ENCODE data around the gene TCEA2. TPM values are rescaled to one million over a fixed set of nuclear protein-coding genes. Genes with fewer than 3 reads are reported as not detected.

The TCEA2 gene
- total and polyA plus RNA-seq, 2 of the 13 experiments (the other 11 are each of a cell fraction or from before 2014, with no cell fraction given): 28.1 to 33.7 TPM

GRCh38 chr20:64083804-64084684, 21.0 kb downstream of the TCEA2 start, which contains the start of gene LKAAEAR1 (continued):
- no peak for TF ChIP-seq RNF219 (CRISPR knock-in tag; IDR thresholded peaks at IDR 0.05)
- no peak for TF ChIP-seq ARID3A (IDR thresholded peaks at IDR 0.05; ENCODE audit: low read depth, low read length)
- 0 out of 2 replicates have a peak, but pooled peaks have one; percentile 4 for TF ChIP-seq PATZ1 (CRISPR knock-in tag; IDR thresholded peaks at IDR 0.05)
- no peak for TF ChIP-seq YY1 (IDR thresholded peaks at IDR 0.05; ENCODE audit: insufficient read depth, insufficient replicate concordance, low read depth, low read length)
- TF ChIP-seq SKI (IDR thresholded peaks at IDR 0.05; ENCODE audit: partially characterized antibody): no peak
- no peak for TF ChIP-seq RBM22 (optimal IDR thresholded peaks at IDR 0.05; ENCODE audit: low read length)
- peak; percentile 89; the same call in 1 of the 2 replicates for TF ChIP-seq ZNF414 (CRISPR knock-in tag; IDR thresholded peaks at IDR 0.05)
- 0 out of 2 replicates have a peak, but pooled peaks have one; percentile 40 for TF ChIP-seq ZNF607 (CRISPR knock-in tag; IDR thresholded peaks at IDR 0.05; ENCODE audit: borderline replicate concordance)
- TF ChIP-seq KMT2A (CRISPR knock-in tag; IDR thresholded peaks at IDR 0.05): no peak
- no peak for TF ChIP-seq NFRKB (IDR thresholded peaks at IDR 0.05)
- no peak for TF ChIP-seq ZFP36L2 (CRISPR knock-in tag; IDR thresholded peaks at IDR 0.05)
- TF ChIP-seq SMC3 (IDR thresholded peaks at IDR 0.05; ENCODE audit: low read length): no peak
- TF ChIP-seq POGZ (CRISPR knock-in tag; IDR thresholded peaks at IDR 0.05): no peak
- 0 out of 2 replicates have a peak, but pooled peaks have one; percentile 50 for TF ChIP-seq TSC22D2 (CRISPR knock-in tag; IDR thresholded peaks at IDR 0.05; ENCODE audit: borderline replicate concordance)
- peak; percentile 7 for TF ChIP-seq SALL1 (CRISPR knock-in tag; IDR thresholded peaks at IDR 0.05)
- TF ChIP-seq IKZF4 (CRISPR knock-in tag; IDR thresholded peaks at IDR 0.05; ENCODE audit: borderline replicate concordance, low read depth, not compliant biosample characterization): peak; percentile 10
- peak; percentile 88; the same call in 1 of the 2 replicates for TF ChIP-seq FOXO4 (CRISPR knock-in tag; conservative IDR thresholded peaks at IDR 0.05)
- TF ChIP-seq ZNF720 (CRISPR knock-in tag; IDR thresholded peaks at IDR 0.05): no peak
- no peak for TF ChIP-seq ZNF672 (CRISPR knock-in tag; IDR thresholded peaks at IDR 0.05)
- TF ChIP-seq, protein P1, sequence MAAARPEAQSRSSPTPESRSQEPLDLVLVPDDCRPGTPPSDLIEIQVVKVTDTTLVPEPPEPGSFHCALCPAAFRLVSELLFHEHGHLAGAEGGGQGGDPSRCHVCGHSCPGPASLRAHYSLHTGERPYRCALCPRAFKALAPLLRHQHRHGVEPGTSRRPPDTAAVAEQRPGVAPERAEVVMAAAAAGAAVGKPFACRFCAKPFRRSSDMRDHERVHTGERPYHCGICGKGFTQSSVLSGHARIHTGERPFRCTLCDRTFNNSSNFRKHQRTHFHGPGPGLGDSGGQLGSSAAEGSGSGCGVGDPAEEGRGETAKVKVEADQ (CRISPR knock-in tag; IDR thresholded peaks at IDR 0.05; ENCODE audit: borderline replicate concordance): peak; percentile 25; the same call in 1 of the 2 replicates
